Measurements from ENCODE around the gene ABCA1. TPM values are rescaled to one million over a fixed set of nuclear protein-coding genes. Genes with fewer than 3 reads are reported as not detected.

The ABCA1 gene
- polyA plus RNA-seq, 1 experiment = 29.6 TPM

- H3K4me3 ChIP-seq (ENCODE audit: low read depth, low read length) = no peak overlapping the region
- ChIA-PET CTCF (interaction anchor here (0.9 kb wide), 1 partner anchor 21 kb away, joined by 5 read pairs; no protein-coding TSS in a partner anchor), POLR2A (no interaction called here)
Observed at GRCh38 chr9:104906441-104907277, 21.3 kb downstream of the ABCA1 start.

GRCh38 chr9:104905931-104906330, 22.0 kb downstream of the ABCA1 start:
- no peak for TF ChIP-seq CTCF (IDR thresholded peaks at IDR 0.05; ENCODE audit: low read depth, low read length)
- no peak overlapping the region for H3K27ac ChIP-seq (ENCODE audit: low read depth, low read length)
- CTCF ChIA-PET = interaction anchor here (1.1 kb wide), 1 partner anchor 21 kb away, joined by 4 read pairs; no protein-coding TSS in a partner anchor
- no peak overlapping the region for H3K4me3 ChIP-seq (ENCODE audit: low read depth, low read length)
- POLR2A ChIA-PET = interaction anchor here (0.6 kb wide), 1 partner anchor 12 kb away, joined by 5 read pairs; no protein-coding TSS in a partner anchor
- H3K9me3 ChIP-seq (ENCODE audit: control insufficient read depth, insufficient read depth, low read length) = no peaks in the 10 kb centered on the region
- no peaks in the 10 kb centered on the region for H3K27me3 ChIP-seq (ENCODE audit: control insufficient read depth, insufficient read depth, low read length)
- DNase-seq (ENCODE audit: low read depth, low spot score) = no peak

More at GRCh38 chr9:104906441-104907277, 21.3 kb downstream of the ABCA1 start:
- H3K9me3 ChIP-seq (ENCODE audit: control insufficient read depth, insufficient read depth, low read length) = no peaks in the 10 kb centered on the region
- peak overlapping the region; percentile 66 for H3K27ac ChIP-seq (ENCODE audit: low read depth, low read length)
- no peaks in the 10 kb centered on the region for H3K27me3 ChIP-seq (ENCODE audit: control insufficient read depth, insufficient read depth, low read length)
- no peak for TF ChIP-seq CTCF (IDR thresholded peaks at IDR 0.05; ENCODE audit: low read depth, low read length)
- DNase-seq (ENCODE audit: low read depth, low spot score) = no peak

- Histone ChIP-seq H3K27me3 (ENCODE audit: control insufficient read depth, insufficient read depth, low read length) (no peaks in the 10 kb centered on the region), H3K9me3 (ENCODE audit: control insufficient read depth, insufficient read depth, low read length) (no peaks in the 10 kb centered on the region), H3K27ac (ENCODE audit: low read depth, low read length) (no peak overlapping the region), H3K4me3 (ENCODE audit: low read depth, low read length) (no peak overlapping the region)
- TF ChIP-seq CTCF (IDR thresholded peaks at IDR 0.05; ENCODE audit: low read depth, low read length) = no peak
- no peak for DNase-seq (ENCODE audit: low read depth, low spot score)
- CTCF ChIA-PET = interaction anchor here (1.1 to 4.7 kb wide), 2 partner anchors 21 to 41 kb away, joined by 4 to 28 read pairs; no protein-coding TSS in a partner anchor
- POLR2A ChIA-PET = interaction anchor here (0.6 kb wide), 1 partner anchor 12 kb away, joined by 5 read pairs; no protein-coding TSS in a partner anchor
Observed at GRCh38 chr9:104905153-104905901, 22.6 kb downstream of the ABCA1 start.

DNA sequence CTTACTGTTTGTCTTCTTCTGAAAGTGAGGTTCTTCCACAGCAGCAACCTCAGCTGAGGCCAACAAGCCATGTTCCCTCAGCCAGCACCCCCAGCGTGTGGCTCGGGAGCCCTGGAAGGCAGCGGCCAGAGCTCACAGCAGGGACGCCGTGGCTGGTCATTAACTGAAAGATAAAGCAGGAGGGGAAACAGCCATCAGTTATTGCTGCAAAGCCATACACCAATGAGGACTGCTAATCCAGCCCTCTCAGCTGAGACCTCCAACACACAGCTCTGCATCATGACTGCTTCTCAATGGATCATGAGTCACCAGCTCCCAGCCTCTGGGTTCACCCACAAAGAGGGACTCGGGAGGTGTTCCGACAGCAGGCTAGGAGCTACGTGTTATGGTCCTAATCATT, 24.3 kb downstream of the ABCA1 start:
- no peak for TF ChIP-seq CTCF (IDR thresholded peaks at IDR 0.05; ENCODE audit: low read depth, low read length)
- Histone ChIP-seq H3K27ac (ENCODE audit: low read depth, low read length) (no peak overlapping the region), H3K9me3 (ENCODE audit: control insufficient read depth, insufficient read depth, low read length) (no peaks in the 10 kb centered on the region), H3K4me3 (ENCODE audit: low read depth, low read length) (no peak overlapping the region), H3K27me3 (ENCODE audit: control insufficient read depth, insufficient read depth, low read length) (no peaks in the 10 kb centered on the region)
- DNase-seq (ENCODE audit: low read depth, low spot score) = no peak
- ChIA-PET CTCF (interaction anchor here (0.6 to 4.7 kb wide), 3 partner anchors 11 to 255 kb away, joined by 3 to 28 read pairs (median 4); no protein-coding TSS in a partner anchor), POLR2A (interaction anchor here (0.7 to 1.5 kb wide), 2 partner anchors 35 to 815 kb away, joined by 4 read pairs; no protein-coding TSS in a partner anchor)
